Hematopoietic multipotent progenitor cell treated with erythropoietin and hydrocortisone succinate and interleukin-3 and kit ligand, for 17 days (in vitro differentiated cells): ENCODE data around the gene ARHGEF16.

ENCODE experiments used
- DNase-seq: peaks from one replicate; pipeline ENCODE4 v3.0.0-alpha.2; 2015; ENCODE audit warnings: low spot score

Gene ARHGEF16

GRCh38 chr1:3453891-3454810, at the start of gene ARHGEF16:
Gene ARHGEF16 (plus strand): TSS chr1:3454665. CDS start chr1:3463085, 8,420 bp downstream.
- no peak for DNase-seq

GRCh38 chr1:3404801-3405200, 49.7 kb upstream of the ARHGEF16 start:
- no peak for DNase-seq

- DNase-seq: no peak
Measured at GRCh38 chr1:3405491-3405890, 49.0 kb upstream of the ARHGEF16 start.

- no peak for DNase-seq
Measured at GRCh38 chr1:3405974-3406867, 48.2 kb upstream of the ARHGEF16 start.

- DNase-seq: no peak
Measured at GRCh38 chr1:3407021-3407420, 47.4 kb upstream of the ARHGEF16 start.

- no peak for DNase-seq
Measured at GRCh38 chr1:3408751-3409266, 45.7 kb upstream of the ARHGEF16 start.

- no peak for DNase-seq
Measured at GRCh38 chr1:3409366-3410141, 44.9 kb upstream of the ARHGEF16 start.

GRCh38 chr1:3410142-3410925, 44.1 kb upstream of the ARHGEF16 start:
- no peak for DNase-seq

- DNase-seq: no peak
Measured at GRCh38 chr1:3411806-3412205, 42.7 kb upstream of the ARHGEF16 start.

GRCh38 chr1:3412376-3412775, 42.1 kb upstream of the ARHGEF16 start:
- no peak for DNase-seq

- DNase-seq: no peak
Measured at GRCh38 chr1:3413975-3414710, 40.3 kb upstream of the ARHGEF16 start.

- no peak for DNase-seq
Measured at GRCh38 chr1:3415260-3416090, 39.0 kb upstream of the ARHGEF16 start.

GRCh38 chr1:3417082-3417739, 37.3 kb upstream of the ARHGEF16 start:
- no peak for DNase-seq

- DNase-seq: no peak
Measured at GRCh38 chr1:3417934-3418333, 36.5 kb upstream of the ARHGEF16 start.

- DNase-seq: no peak
Measured at GRCh38 chr1:3418600-3418999, 35.9 kb upstream of the ARHGEF16 start.

- DNase-seq: no peak
Measured at GRCh38 chr1:3419415-3420204, 34.9 kb upstream of the ARHGEF16 start.

GRCh38 chr1:3420218-3420951, 34.1 kb upstream of the ARHGEF16 start:
- DNase-seq: no peak
